ENCODE measurements around the gene TFAP2B.

The TFAP2B gene

DNA sequence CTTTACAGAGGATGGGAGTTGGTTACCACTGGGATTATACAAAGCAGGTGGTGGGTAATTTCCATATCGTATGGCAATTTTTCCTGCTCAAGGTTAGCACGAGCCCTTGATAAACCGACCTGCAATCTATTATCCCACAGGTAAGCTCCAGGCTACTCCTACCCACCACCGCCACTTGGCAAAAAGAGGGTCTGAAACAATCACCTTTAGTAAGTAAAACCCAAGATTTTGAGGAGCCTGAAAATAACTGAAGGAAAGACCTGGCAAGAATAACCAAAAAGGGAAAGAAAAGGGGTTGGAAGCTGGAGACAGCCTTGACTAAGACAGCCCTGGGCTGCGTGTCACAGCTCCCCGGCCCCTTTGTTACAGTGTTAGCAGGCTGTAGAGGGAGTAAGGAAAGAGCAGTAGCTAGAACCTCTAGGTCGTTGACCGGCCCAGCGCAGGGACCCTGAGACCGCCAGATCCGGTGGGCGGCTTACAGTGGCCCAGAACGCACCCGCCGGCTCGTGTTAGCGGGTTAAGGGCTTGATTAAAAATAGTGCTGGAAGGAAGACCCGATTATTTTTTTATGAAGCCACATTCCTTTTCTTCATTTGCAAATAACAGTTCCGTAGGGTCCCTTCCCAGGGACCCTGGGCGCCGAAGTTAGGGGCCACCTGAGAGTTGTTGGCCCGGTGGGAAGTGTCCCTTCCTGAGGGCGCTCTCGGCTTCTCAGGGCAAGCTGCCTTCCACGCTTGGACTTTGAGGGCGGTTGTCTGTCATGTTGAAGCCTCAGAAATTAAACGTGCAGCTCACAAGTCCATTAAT is 30.5 kb downstream of the TFAP2B start:
- TF ChIP-seq POLR2A (IDR thresholded peaks at IDR 0.05; ENCODE audit: low read length) (no peak), GATA1 (IDR thresholded peaks at IDR 0.05; ENCODE audit: low read depth, low read length) (no peak)
- DNase-seq = no peak

DNA sequence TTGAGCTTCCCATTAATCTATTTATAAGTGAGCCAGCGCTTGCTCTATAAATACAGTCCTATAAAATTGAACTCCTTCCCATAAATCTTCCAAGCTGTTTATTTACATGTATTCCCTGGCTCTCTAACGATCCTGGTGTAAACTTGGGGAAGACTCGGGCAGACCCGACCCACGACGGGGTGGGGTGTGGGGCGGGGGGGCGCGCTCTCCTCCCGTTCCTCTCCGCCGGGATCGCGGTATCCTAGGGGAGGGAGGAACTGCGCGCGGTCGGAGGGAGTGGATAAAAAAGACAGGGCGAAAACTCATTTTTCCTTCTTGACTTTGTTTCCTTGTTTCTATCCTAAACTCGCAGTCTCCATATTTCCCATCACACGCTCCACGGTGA is 31.1 kb downstream of the TFAP2B start:
- TF ChIP-seq POLR2A (IDR thresholded peaks at IDR 0.05; ENCODE audit: low read length) = no peak

DNA sequence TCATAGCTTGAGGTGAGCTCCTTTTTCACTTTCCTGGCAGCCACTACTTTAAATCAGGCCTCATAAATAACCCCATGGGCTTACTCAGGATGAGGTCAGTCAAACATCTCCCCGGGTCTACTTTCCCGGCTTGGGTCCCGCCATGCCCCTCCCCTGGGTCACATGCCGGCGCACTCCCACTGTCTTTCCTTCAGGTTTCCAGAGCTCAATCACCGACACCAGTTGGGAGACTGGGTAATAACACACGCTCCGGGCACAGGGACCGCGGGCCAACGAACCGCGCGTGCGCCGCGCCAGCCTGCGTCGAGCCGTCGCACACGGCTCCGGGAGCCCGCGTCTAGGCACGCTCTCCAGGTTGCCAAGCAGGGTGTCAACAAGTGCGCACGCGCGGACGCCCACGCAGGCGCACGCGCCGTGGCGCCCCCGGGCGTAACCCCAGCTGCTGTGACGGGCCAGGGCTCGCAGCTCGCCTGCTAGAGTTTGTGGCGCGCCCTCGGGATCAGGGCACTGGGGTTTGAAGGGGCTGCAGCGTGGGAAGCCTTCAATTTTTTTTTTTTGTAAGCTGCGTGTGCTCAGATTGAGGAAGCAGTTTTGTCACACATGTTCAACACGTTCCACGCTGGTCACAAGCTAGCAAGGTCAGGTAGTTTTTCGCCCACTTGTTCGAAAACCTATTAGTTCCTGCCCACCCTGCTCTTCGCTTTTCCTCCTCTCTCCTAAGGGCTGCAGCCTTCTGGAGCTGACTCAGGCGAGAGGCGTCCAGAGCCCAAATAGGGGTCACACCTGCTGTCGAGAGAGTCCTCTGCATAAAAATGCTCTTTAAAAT is 31.8 kb downstream of the TFAP2B start:
- DNase-seq = peak; percentile 10 to 43
- TF ChIP-seq GATA1 (IDR thresholded peaks at IDR 0.05; ENCODE audit: low read depth, low read length) (no peak), POLR2A (IDR thresholded peaks at IDR 0.05; ENCODE audit: low read length) (no peak)

More for the DNA sequence above, 31.1 kb downstream of the TFAP2B start:
- no peak for DNase-seq

DNA sequence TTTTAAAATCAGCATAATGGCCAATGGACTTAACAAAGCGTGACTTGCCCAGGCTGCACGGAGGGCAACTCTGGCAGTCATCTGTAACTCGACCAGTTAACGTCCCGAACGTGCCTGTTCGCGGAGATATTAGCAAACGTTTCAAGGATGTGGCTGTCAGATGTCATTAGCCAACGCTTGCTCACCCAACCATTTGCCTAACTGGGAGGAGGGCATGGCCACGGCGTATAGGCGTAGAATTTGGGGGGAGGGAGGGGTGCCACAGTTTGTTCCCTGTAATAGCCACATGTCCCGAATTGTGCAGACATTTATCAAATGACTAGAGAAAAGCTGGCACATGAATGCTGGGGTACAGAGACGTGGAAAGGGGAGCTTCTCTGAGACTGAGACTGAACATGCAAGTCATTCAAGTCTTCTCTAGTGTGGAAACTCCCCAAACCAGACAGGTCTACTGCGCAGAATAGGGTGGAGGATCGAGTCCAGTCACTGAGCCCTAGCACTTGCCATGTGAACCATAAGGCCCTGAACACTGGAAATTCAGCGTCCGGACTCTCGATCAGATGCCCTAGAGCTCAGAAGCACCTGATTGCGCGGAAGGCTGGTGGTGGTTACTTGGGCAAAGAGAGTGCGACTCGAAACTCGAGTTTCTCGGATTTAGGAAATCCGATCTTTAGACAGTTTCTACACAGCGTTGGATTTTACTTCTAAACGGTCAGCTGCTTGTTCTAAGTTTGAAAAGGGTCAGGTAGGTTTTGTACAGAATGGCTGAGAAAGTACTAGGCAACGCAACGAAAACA is 32.6 kb downstream of the TFAP2B start:
- DNase-seq = no peak
- TF ChIP-seq POLR2A (IDR thresholded peaks at IDR 0.05; ENCODE audit: low read length) = no peak
- no peak for TF ChIP-seq GATA1 (IDR thresholded peaks at IDR 0.05; ENCODE audit: low read depth, low read length)

DNA sequence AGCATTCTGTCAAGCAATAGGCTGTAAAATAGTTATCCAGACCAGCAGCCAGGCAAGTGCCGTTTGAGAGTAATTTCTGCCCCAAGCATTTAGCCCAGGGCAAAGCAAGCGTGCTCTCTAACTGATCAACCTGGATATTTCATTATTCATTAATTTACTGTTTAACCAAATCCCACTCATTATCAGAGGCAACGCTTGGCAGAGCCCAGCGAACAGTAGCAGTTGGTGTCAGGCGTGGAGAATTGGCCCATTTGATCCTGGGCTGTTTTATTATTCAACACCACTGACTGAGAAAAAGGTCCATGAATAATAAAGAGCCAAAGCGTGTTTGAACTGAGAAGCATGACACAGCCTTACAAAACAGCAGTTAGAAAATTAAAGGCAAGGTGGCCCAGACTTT is 35.3 kb downstream of the TFAP2B start:
- no peak for TF ChIP-seq POLR2A (IDR thresholded peaks at IDR 0.05; ENCODE audit: low read length)
- DNase-seq = no peak

DNA sequence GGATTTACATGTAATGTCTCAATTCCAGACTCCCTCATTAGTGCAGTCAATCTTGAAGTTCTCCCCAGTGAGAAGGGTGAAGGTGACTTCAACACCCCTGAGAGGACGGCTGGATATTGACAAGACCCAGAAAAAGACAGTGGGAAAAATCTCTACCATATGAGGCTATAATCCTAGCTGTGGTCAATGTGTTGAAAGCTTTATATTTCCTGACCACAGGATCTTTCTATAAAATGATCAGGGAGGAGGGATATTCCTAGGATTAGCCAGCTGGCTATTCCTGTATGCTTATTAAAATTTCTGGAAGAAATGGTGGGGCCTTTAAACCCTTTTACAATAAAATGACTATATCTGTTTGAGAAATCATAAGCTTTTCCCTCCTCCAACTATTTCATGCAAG is 43.0 kb downstream of the TFAP2B start:
- no peak for DNase-seq
- no peak for TF ChIP-seq POLR2A (IDR thresholded peaks at IDR 0.05; ENCODE audit: low read length)
- no peak for TF ChIP-seq GATA1 (IDR thresholded peaks at IDR 0.05; ENCODE audit: low read depth, low read length)

DNA sequence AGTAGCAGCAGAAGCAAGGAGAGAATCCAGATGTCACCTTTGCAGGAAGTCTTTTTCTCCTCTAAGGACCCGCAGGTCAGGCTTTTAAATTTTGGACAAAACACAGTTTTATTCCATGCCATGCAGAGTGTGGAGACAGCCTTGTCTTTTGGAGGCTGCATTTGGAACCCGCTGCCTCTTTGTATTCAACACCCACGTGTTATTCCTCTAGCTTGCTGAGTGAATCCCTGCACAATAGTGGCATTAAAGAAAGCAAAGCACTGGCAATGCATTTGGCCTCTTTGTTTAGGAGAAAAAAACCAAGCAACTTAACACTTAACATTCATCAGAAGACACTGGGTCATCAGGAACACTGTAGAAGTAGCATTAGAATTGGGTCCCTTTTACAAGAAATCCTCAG is 43.5 kb downstream of the TFAP2B start:
- no peak for DNase-seq
- TF ChIP-seq POLR2A (IDR thresholded peaks at IDR 0.05; ENCODE audit: low read length) = no peak
- no peak for TF ChIP-seq GATA1 (IDR thresholded peaks at IDR 0.05; ENCODE audit: low read depth, low read length)

DNA sequence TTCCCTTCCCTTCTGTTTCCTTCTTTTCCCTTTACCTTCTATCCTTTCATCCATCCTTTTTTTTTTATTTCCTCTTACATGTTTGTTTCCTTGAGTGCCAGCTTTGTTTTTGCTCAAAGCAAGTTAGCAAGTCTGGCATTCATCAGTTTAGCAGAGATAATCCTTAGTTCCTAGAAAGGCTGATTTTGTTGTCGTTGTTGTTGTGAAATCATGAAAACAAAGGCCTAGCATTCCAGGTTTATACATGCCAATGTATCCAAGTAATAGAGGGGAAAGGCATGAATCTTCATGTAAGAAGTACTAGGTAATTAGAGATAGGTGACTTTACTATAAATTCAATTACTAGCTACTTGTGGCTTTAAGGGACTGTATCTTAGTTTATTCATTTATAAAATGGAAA is 45.9 kb downstream of the TFAP2B start:
- DNase-seq = no peak
- no peak for TF ChIP-seq POLR2A (IDR thresholded peaks at IDR 0.05; ENCODE audit: low read length)
- no peak for TF ChIP-seq GATA1 (IDR thresholded peaks at IDR 0.05; ENCODE audit: low read depth, low read length)

DNA sequence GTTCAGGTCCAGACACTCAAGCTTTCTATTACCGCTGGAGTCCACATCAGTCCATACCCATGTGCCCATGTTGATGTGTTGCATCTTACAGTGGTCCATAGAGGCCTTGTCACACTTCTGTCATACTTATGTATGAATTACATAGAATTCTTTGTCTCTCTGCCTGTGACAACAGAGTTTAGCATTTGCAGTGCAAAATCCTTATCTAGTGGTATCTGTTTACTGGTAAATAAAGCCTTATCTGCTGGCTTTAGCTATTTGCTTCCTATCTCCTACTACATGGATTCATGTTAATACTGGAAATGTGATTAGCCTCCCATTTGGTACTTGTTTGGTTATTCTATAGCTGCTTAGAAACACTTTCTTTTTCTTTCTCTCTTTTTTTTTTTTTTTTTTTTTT is 49.8 kb downstream of the TFAP2B start:
- no peak for DNase-seq
- TF ChIP-seq POLR2A (IDR thresholded peaks at IDR 0.05; ENCODE audit: low read length) = no peak
- TF ChIP-seq GATA1 (IDR thresholded peaks at IDR 0.05; ENCODE audit: low read depth, low read length) = no peak

DNA sequence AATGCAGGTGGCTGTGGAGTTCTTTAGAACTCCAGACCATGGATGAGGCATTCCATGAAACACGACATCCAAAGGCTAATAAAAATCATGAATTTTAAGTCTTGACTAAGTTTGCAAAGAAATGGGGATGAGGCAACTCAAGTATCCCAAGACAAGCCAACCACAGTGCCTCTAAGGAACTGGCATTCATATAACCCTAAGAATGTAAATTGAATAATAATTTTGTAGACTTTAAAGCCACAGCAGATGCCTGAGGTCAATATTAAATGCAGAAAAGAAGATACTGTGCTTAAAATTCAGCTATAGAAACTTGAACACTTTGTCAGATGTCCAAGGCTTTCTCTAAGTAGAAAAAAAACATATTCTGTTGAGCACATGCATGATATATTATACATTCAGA is 54.5 kb downstream of the TFAP2B start:
- DNase-seq = no peak
- TF ChIP-seq GATA1 (IDR thresholded peaks at IDR 0.05; ENCODE audit: low read depth, low read length) = no peak
- no peak for TF ChIP-seq POLR2A (IDR thresholded peaks at IDR 0.05; ENCODE audit: low read length)

DNA sequence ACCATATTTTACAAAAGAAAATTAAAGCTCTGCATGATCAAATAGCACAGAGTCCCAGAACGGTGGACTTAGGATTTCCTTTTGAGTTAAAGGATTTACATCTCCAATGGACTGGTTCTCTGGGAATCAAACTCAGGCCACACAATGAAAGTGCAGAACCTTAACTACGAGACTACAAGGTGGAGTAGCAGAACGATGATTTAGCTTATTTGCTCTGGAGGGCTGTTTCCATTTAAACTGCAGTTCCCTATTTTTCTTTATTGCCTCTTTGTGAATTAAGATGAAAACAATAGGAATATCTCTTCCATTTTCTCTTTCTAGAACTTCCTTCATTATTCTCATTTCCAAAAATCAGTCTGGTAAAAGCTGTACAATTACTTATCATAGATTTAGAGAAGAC is 65.7 kb downstream of the TFAP2B start:
- no peak for TF ChIP-seq GATA1 (IDR thresholded peaks at IDR 0.05; ENCODE audit: low read depth, low read length)
- no peak for TF ChIP-seq POLR2A (IDR thresholded peaks at IDR 0.05; ENCODE audit: low read length)
- DNase-seq = no peak

DNA sequence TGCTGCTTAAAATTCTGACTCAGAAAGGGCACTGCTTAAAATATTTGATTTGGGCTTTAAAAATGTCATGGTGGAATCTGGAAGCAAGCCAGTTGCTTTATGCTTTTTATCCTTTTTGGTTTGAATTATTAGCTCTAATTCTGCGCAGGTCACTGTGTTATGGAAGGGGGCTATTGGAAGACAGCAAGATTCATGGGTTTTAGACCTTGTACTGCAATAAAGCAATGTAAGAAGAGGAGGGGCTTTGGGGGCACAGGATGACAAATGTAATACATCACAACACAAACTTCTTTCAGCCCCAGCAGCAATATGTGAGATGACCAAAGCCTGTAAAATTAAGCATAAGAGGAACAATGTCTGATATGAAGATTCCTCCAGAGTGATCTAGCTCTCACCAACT is 68.4 kb downstream of the TFAP2B start:
- no peak for DNase-seq
- TF ChIP-seq GATA1 (IDR thresholded peaks at IDR 0.05; ENCODE audit: low read depth, low read length) (no peak), POLR2A (IDR thresholded peaks at IDR 0.05; ENCODE audit: low read length) (no peak)

DNA sequence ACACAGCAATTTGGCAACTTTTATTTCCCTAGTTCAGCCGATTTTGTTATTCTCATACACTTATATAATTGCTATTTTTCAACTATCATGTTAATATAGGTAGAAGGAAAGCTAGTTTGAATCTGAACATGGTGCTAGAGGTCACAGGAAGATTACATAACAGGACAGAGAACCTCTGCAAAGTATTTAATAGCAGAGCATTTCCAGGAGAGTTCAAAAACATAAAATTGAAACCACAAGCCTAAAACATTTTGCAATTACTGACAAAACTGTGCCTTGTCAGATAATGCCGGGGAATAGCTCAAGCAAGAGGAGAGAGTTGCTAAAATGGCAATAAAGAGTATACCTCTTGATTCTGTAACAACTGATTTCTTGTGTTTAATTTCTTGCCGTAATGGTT is 70.8 kb downstream of the TFAP2B start:
- TF ChIP-seq POLR2A (IDR thresholded peaks at IDR 0.05; ENCODE audit: low read length) = no peak
- no peak for DNase-seq

DNA sequence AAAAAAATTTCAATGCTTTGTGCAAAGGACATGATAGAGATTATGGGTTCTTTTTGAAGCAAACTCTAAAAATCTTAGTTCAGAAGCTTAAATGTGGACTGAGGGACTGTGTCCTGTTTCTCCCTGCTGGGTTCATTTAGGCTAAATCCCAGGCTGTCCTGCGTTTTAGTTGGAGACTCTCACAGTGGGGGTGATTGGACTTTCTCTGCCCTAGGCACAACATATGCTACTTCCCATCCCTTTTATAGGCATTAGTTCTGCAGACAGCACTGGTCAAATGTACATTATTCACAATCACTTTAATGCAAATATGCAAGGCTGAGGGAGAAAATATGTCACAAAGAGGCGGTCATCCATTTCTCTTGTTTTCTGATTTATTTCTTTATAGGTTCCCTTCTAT is 71.3 kb downstream of the TFAP2B start:
- no peak for DNase-seq
- TF ChIP-seq GATA1 (IDR thresholded peaks at IDR 0.05; ENCODE audit: low read depth, low read length) (no peak), POLR2A (IDR thresholded peaks at IDR 0.05; ENCODE audit: low read length) (no peak)

Measured in erythroblast (primary cell).